Measurements from ENCODE around the gene TIGAR. TPM values are rescaled to one million over a fixed set of nuclear protein-coding genes. Genes with fewer than 3 reads are reported as not detected.

Gene TIGAR
- total RNA-seq: 9.6 and 14.0 TPM in 2 replicates

DNA sequence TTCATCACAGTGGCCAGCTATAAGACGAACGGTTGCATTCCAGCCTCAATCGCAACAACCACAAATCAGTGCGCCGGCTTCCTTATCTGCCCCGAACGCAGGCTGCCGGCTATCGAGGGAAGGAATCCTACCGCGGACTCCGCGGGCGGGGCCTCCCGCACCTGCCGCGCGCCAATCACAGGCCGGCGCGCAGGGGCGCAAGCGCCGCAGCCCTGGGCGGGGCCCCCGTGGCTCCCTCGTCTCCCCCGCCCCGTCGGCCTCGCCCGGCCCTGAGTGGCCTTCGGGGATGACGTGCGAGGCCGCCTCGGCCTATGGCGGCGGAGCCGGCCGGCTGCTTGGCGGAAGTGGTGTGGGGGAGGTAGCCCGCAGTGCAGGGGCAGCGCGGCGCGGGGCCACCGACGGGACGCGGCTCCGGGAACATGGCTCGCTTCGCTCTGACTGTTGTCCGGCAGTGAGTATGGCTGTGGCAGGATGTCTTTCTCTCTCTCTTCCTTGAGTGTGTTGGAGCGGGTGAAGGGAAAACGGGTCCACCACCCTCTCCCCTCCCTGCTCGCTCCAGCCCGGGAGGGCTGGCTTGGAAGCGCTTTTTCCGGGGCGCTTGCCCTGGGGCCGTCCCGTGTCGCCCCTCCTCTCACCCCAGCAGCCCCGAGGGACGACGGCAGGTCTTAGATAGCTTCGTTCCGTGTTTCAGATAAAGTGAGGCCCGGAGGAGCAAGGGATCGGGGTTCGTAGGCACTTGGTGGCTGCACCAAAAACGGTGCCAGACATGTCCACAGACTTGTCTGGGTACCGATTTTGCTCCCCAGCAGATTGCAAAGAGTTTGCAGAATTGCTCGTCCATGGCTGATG is at the start of gene TIGAR:
TSS of gene TIGAR (plus strand) at position 361 of the 849 bp plus-strand sequence. CDS start at position 420, 59 bp downstream.
- DNase-seq (ENCODE audit: low read depth in 2 of 2): peak; percentile 84 to 96

- peak; percentile 47 to 73 for DNase-seq (ENCODE audit: low read depth in 2 of 2)
These were observed 49.1 kb upstream of the TIGAR start for GRCh38 chr12:4271717-4272423.

GRCh38 chr12:4272424-4273272 is 48.4 kb upstream of the TIGAR start:
- peak in 1 of 2 donors; percentile 31 for DNase-seq (ENCODE audit: low read depth in 2 of 2)

DNA sequence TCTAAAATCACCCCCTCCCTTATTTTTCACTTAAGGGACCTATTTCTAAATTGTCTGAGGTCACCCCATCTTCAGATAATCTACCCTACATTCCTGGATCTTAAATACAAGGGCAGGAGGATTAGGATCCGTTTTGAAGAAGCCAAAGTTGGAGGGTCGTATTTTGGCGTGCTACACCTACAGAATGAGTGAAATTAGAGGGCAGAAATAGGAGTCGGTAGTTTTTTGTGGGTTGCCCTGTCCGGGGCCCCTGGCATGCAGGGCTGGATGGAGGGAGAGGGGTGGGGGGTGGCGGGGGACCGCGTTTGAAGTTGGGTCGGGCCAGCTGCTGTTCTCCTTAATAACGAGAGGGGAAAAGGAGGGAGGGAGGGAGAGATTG is 47.8 kb upstream of the TIGAR start:
- DNase-seq (ENCODE audit: low read depth in 2 of 2): no peak

DNA sequence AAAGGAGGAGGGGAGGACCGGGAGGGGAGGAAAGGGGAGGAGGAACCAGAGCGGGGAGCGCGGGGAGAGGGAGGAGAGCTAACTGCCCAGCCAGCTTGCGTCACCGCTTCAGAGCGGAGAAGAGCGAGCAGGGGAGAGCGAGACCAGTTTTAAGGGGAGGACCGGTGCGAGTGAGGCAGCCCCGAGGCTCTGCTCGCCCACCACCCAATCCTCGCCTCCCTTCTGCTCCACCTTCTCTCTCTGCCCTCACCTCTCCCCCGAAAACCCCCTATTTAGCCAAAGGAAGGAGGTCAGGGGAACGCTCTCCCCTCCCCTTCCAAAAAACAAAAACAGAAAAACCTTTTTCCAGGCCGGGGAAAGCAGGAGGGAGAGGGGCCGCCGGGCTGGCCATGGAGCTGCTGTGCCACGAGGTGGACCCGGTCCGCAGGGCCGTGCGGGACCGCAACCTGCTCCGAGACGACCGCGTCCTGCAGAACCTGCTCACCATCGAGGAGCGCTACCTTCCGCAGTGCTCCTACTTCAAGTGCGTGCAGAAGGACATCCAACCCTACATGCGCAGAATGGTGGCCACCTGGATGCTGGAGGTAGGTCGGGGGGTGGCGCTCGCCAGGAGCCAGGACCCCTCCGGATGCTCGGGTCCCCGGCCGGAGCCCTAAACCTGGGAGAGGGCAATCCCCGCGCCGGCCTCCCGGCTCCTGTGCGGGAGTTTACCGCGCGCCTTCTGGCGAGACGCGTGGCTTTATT is 47.2 kb upstream of the TIGAR start, which contains the start of gene CCND2:
TSS of gene CCND2 (plus strand) at position 111 of the 744 bp plus-strand sequence. CDS start at position 390, 279 bp downstream.
- DNase-seq (ENCODE audit: low read depth in 2 of 2): peak; percentile 57 to 83

DNA sequence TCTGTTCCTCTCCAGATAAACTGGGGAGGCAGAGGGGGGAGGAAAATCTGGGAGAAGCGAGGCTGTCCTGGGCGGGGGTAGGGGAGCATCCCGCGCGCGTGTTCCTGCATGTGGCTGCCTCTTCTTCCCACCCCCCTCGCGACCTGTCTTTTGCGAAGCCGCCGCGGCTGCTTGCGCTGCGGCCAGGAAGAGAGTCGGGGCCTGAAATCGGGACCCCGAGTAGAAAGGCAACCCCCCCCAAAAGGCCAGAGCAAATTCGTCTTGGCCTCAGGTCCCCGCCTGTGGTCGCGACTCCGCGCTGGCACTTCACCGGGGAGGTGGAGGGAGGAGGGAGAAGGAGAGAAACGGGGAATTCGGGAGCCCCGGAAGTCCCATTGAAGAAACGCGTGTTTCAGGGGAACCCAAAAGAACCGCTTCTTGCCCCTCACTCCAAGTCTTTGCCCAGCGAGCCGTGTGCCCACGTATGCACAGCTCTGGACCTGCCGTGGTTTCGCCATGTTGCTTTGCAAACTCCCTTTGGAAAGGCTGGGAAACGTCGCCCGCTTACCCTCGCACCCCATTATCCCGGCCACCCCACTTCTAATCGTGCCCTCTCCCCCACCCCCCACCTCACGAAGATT is 46.5 kb upstream of the TIGAR start:
- DNase-seq (ENCODE audit: low read depth in 2 of 2): no peak

- no peak for DNase-seq (ENCODE audit: low read depth in 2 of 2)
These were observed 45.8 kb upstream of the TIGAR start for GRCh38 chr12:4275016-4275869.

DNA sequence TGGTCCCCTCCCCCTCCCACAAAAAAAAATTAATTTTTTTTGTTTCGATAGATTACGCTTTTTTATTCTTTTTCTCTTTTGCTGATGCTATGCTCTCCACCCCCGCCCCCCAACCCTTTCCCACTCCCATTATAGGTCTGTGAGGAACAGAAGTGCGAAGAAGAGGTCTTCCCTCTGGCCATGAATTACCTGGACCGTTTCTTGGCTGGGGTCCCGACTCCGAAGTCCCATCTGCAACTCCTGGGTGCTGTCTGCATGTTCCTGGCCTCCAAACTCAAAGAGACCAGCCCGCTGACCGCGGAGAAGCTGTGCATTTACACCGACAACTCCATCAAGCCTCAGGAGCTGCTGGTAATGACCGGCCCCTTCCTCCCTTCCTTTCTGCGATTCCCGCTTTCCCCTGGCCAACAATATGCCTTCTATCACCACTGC is 45.1 kb upstream of the TIGAR start:
- DNase-seq (ENCODE audit: low read depth in 2 of 2): no peak

DNA sequence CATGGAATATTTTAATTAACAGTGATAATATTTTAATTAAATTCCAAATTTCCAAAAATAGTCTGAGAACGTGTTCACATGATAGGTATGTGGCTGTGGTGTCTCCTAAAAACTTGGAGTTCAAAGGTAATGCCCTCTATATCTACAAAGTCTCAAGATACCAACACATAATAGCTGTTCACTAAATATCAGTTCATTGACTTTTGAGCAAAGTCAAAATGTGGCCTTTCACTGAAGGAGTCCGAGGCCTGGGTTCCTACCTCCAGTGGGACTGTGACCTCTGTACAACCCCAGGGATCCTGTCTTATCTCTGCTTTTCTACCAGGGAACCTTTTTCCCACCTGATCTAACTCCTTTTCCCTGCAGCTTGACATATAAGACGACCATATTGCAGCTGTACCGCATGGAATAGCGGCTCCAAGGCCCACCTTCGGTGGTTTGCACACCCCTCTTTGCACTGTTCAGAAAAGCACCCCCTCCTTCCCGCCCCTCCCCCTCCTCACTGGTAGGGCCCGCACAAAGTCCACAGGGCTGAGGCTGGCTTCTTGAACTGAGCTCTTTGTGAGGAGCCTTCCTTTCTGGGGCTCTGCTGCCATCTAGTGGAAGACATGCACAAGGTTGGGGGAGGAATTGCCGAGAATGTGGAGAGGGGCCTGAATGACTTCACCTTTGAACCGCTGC is 44.3 kb upstream of the TIGAR start:
- peak; percentile 72 to 87 for DNase-seq (ENCODE audit: low read depth in 2 of 2)

- DNase-seq (ENCODE audit: low read depth in 2 of 2): no peak
These were observed 43.8 kb upstream of the TIGAR start for GRCh38 chr12:4277205-4277543.

DNA sequence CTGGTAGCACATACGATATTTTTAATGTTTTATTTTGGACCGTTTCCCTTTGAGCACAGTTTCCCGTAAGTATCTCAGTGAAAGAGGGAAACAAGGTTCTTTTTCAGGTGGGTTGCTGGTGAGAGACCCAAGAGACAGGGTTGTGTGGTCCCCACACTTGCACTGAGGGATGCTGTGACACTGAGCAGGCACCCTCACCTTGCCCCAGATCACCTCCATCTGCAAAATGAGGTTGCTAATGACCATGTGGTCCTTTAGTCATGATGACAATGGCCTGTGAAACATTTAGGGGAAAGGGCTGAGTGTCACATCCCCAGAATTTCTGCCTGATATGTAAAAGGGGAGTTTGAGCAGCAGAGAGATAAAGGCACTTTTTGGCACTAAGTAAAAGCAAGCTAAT is 43.2 kb upstream of the TIGAR start:
- DNase-seq (ENCODE audit: low read depth in 2 of 2): no peak

DNA sequence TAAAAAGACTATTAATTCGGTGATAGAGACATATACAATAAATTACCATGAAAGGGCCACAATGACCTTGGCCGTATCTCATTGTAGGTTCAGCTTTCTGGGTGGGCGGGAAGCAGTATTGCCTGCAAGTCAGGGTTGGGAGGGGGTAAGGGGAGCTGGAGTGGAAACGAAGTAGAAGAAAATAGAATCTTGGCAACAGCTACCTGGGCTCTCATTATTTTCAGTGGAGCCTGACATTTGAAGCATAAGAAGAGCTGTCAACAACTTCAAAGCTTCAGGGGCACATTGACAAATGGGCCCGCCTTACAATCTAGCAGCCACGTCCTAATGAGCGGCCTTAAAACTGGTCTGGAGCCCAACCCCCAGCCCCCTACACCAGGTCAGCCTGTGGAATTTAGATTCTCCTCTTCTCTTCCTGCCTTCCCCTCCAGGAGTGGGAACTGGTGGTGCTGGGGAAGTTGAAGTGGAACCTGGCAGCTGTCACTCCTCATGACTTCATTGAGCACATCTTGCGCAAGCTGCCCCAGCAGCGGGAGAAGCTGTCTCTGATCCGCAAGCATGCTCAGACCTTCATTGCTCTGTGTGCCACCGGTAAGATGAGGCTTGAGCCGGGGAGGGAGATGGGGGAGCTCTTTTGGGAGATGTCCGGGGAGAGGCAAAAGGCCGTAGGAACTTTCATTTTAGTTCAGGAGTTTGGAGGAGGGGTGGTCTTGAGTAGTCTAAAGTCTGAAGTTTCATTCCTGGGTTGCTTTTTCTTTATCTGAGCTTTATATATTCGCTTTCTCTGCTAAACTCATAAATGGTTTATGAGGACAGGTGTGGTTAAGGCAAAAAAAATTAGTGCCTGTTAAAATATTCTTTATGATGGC is 42.5 kb upstream of the TIGAR start:
- DNase-seq (ENCODE audit: low read depth in 2 of 2): no peak

DNA sequence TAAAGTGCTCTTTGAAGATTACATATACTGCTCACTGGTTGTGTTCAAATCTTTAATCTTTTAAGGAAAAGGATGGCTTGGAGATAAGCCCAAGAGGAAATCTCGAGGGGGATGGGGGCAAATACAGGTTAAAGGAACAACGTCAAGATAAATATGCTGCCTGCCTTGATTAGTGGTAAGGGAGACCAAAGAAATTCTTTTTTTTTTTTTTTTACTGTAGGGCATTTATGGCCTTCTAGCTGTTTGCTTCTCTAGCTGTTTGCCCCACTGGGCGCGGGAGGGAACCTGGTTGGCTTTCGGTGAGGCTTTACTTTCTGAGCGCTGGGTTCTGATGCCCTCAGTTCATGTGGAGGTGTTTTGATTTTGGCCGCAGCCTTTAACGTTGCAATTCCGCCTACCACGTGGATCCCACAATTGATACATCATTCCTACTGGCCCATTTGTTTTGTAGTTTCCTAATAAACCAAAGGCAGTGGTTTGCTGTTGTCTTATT is 41.8 kb upstream of the TIGAR start:
- DNase-seq (ENCODE audit: low read depth in 2 of 2): no peak

DNA sequence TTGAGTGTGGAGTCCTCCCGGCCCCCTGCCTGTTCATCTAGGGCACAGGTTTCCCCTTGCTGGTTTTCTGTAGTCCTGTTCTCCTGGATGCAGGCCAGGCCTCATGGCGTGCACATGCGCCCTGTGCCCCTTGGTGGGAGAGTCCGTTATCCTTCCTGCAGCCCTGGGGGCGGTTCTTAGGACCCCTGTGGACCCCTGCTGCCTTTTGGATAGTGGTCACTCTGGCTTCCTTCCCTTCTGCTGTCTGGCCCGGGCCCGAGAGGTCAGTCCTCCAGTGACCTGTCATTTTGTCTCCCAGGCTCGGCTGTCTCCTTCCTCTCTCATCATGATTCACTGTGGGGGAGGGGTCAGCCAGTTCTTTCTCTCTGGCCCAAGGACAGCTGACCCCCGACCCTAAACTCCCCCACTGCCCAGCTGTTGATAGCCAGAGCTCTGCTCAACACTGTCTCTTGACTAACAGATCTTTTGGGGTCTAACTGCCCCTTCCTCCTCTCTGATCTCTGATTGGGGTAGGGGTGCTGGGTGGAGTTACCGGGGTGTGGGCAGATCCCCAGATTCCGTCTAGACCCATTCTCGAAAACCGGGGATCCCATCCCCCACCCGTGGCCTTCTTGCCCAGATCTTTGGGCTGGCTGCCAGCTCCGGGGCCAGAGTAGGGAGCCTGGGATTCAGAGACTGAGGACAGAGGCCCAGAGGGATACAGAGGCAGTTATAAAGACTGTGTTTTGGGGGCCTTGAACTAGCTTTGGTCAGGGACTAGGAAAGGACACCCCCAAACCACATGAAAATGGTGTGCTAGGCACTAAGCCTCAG is 40.5 kb upstream of the TIGAR start:
- no peak for DNase-seq (ENCODE audit: low read depth in 2 of 2)

GRCh38 chr12:4281173-4281654 is 39.8 kb upstream of the TIGAR start:
- DNase-seq (ENCODE audit: low read depth in 2 of 2): no peak

- no peak for DNase-seq (ENCODE audit: low read depth in 2 of 2)
These were observed 38.7 kb upstream of the TIGAR start for GRCh38 chr12:4282103-4282891.

Measured in dermis microvascular lymphatic vessel endothelial cell (primary cell).